Retinal pigment epithelial cell (primary cell): Measurements from ENCODE around the gene ACYP1.
A peak's percentile ranks its signal among the peaks of the same experiment; 100 is the strongest.
"Not testable (repeated sequence)": the region's sequence is repeated elsewhere in the genome, so short reads cannot be mapped to it uniquely, and the experiment has no call there.

ENCODE experiments used
- DNase-seq: peaks from one replicate; pipeline ENCODE4 v3.0.0-alpha.2; 2010; ENCODE audit warnings: low read depth
- H3K4me3 ChIP-seq: 2 replicates; pipeline ENCODE4 v1.5.1; 2011; ENCODE audit warnings: mild to moderate bottlenecking, low read length, control low read depth, moderate library complexity
- TF ChIP-seq, protein P1 (sequence below): conservative IDR thresholded peaks from 2 replicates; pipeline ENCODE4 v1.5.1; 2011; ENCODE audit warnings: low read depth, low read length, control low read depth, inconsistent platforms

The ACYP1 gene

DNA sequence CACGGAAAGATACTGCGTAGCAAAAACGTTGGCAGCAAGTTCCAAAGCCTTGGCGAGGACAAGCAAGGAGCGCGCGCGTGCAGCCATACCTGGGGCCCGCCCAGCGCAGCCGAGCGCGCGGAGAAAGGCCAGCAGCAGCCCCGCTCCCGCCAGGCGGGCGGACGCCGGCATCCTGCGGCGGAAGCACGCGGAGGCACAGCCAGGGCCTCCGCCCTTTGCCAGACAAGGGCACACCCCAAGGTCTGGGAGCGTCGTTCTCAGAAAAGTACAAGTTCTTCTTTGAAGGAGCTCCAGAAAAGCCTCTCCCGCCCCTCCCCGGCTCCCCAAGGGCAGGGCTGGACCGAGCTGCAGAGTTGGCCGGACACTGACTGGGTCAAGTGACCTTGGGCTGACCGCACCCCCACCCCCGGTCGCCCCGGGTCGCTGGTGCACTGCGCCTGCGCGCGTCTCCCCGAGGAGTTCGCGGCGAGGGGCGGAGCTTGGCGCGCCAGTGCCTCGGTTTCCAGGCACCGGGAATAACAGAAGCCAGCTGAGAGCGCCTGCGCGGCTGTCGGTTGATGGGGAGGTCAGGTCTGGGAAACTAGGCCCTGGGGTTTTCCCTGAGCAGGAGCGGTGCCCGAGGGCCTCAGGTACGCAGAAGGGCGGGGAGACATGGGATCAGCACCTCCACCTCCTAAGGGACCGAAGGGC lies 5.4 kb upstream of the ACYP1 start, which contains the start of gene ZC2HC1C:
Gene ZC2HC1C (plus strand): TSS at position 521 of the 690 bp plus-strand sequence. CDS start 933 bp downstream, outside the sequence.
- DNase-seq = peak; percentile 61
- TF ChIP-seq, protein P1, sequence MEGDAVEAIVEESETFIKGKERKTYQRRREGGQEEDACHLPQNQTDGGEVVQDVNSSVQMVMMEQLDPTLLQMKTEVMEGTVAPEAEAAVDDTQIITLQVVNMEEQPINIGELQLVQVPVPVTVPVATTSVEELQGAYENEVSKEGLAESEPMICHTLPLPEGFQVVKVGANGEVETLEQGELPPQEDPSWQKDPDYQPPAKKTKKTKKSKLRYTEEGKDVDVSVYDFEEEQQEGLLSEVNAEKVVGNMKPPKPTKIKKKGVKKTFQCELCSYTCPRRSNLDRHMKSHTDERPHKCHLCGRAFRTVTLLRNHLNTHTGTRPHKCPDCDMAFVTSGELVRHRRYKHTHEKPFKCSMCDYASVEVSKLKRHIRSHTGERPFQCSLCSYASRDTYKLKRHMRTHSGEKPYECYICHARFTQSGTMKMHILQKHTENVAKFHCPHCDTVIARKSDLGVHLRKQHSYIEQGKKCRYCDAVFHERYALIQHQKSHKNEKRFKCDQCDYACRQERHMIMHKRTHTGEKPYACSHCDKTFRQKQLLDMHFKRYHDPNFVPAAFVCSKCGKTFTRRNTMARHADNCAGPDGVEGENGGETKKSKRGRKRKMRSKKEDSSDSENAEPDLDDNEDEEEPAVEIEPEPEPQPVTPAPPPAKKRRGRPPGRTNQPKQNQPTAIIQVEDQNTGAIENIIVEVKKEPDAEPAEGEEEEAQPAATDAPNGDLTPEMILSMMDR = no peak

GRCh38 chr14:75068294-75069120 lies 4.7 kb upstream of the ACYP1 start:
- TF ChIP-seq, protein P1 = no peak
- no peak for DNase-seq
- H3K4me3 ChIP-seq = peak overlapping the region; percentile 66

More for the DNA sequence above, 5.4 kb upstream of the ACYP1 start, which contains the start of gene ZC2HC1C:
- peak within 1 kb of the TSS; percentile 66 for H3K4me3 ChIP-seq

GRCh38 chr14:75067765-75068164 lies 3.9 kb upstream of the ACYP1 start:
- DNase-seq, H3K4me3 ChIP-seq: not testable (repeated sequence)

GRCh38 chr14:75067212-75067611 lies 3.4 kb upstream of the ACYP1 start:
- DNase-seq = no peak
- no peak overlapping the region for H3K4me3 ChIP-seq
- TF ChIP-seq, protein P1 = no peak

DNA sequence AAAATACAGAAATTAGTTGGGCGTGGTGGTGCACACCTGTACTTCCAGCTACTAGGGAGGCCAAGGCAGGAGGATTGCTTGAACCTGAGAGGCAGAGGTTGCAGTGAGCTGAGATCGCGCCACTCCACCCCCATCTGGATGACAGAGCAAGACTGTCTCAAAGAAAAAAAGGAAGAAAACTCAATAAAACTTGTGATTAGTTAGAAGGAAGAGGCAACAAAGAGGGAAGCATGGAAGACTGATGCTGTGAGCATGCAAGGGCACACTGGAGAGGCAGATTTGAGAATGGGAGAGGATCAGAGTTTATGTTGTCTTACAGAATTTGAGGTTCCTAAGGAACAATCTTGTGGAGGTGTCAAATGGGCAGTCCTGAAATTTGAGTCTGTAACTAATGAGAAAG lies 2.9 kb upstream of the ACYP1 start:
- no peak for DNase-seq
- no peak overlapping the region for H3K4me3 ChIP-seq
- TF ChIP-seq, protein P1 = no peak

DNA sequence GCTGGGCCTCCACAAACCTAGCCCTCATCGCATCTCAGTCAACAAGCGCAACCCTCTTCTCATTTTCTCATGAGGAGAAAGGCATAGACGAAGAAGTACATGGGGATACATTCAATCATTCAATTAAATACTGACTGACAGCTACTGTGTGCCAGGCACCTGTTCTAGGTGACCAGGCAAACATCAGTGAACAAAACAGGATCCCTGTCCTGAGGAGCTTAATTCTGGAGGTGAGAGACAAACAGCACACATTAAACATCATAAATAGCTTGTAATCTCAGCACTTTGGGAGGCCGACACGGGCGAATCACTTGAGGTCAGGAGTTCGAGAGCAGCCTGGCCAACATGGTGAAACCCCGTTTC lies 362 bp upstream of the ACYP1 start:
- TF ChIP-seq, protein P1 = no peak
- peak overlapping the region; percentile 94 for H3K4me3 ChIP-seq
- no peak for DNase-seq

DNA sequence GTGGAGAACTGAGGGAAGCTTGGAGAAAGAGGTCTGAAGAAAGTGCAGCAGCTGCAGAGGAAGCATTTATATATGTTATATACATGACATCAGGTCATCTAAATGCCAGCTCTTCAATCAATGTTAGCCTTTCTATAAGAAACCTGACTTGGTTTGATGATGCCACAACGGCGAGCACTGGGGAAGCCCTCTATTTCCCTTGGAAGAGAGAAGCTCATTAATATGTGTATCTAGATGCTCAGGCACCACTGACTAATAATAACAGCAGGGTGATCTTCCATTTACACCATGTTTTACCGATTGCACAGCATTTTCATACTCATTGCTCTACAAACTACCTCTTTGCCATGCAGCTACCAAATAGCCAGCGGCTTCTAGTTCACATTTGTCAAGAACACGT lies 811 bp downstream of the ACYP1 start:
- TF ChIP-seq, protein P1 = no peak
- DNase-seq = no peak
- peak overlapping the region; percentile 94 for H3K4me3 ChIP-seq
